Keratinocyte (primary cell): Measurements from ENCODE around the gene SERPINE1. TPM values are rescaled to one million over a fixed set of nuclear protein-coding genes. Genes with fewer than 3 reads are reported as not detected.
A peak's percentile ranks its signal among the peaks of the same experiment; 100 is the strongest.

Source experiments
- DNase-seq: peaks from one replicate; pipeline ENCODE4 v3.0.0-alpha.2; 2011; ENCODE audit warnings: low read depth, missing footprints, low spot score
- FAIRE-seq: peaks from 2 replicates; lab custom pipeline; 2011; peaks lifted over from hg19 to GRCh38; lab: Jason Lieb, UNC
- H2AFZ ChIP-seq: 2 replicates; pipeline ENCODE4 v1.6.0; 2012; ENCODE audit warnings: low read length, control low read depth, inconsistent platforms; ENCODE audit not compliant: control insufficient read depth
- H3K27ac ChIP-seq: 2 replicates; pipeline ENCODE4 v1.5.1; 2011; ENCODE audit warnings: low read length; ENCODE audit not compliant: control insufficient read depth, insufficient read depth
- H3K27me3 ChIP-seq: 3 replicates; pipeline ENCODE4 v1.6.0; 2011; ENCODE audit warnings: low read length; ENCODE audit not compliant: control insufficient read depth, insufficient read depth; ENCODE audit errors: extremely low read depth
- H3K36me3 ChIP-seq, 2 experiments: 2 replicates in 1 of 2; 3 replicates in 1 of 2; pipeline ENCODE4 v1.5.1; 2011; ENCODE audit warnings: low read length in 2 of 2, mild to moderate bottlenecking in 1 of 2; ENCODE audit not compliant: control insufficient read depth in 2 of 2, insufficient read depth in 2 of 2; ENCODE audit errors: extremely low read depth in 1 of 2
- H3K4me1 ChIP-seq: 3 replicates; pipeline ENCODE4 v1.5.1; 2011; ENCODE audit warnings: low read length; ENCODE audit not compliant: control insufficient read depth, insufficient read depth; ENCODE audit errors: extremely low read depth
- H3K4me2 ChIP-seq: 3 replicates; pipeline ENCODE4 v1.6.0; 2011; ENCODE audit warnings: low read depth, low read length; ENCODE audit not compliant: control insufficient read depth, insufficient read depth; ENCODE audit errors: extremely low read depth
- H3K4me3 ChIP-seq, 3 experiments: fragments of 200-600 bp in 1 of 3; sonication (generic) in 1 of 3; 2 replicates in 2 of 3; 3 replicates in 1 of 3; pipeline ENCODE4 v1.5.1; 2011 to 2016; ENCODE audit warnings: low read length in 3 of 3, mild to moderate bottlenecking in 3 of 3, control low read depth in 2 of 3, inconsistent platforms in 1 of 3, low read depth in 1 of 3, mixed read lengths in 1 of 3, mixed run types in 1 of 3, moderate library complexity in 1 of 3; ENCODE audit not compliant: control insufficient read depth in 2 of 3, insufficient read depth in 2 of 3; ENCODE audit errors: extremely low read depth in 1 of 3
- H3K79me2 ChIP-seq: 2 replicates; pipeline ENCODE4 v1.6.0; 2012; ENCODE audit warnings: low read length; ENCODE audit not compliant: control insufficient read depth, insufficient read depth
- H3K9ac ChIP-seq: 3 replicates; pipeline ENCODE4 v1.6.0; 2011; ENCODE audit warnings: low read length; ENCODE audit not compliant: control insufficient read depth, insufficient read depth; ENCODE audit errors: extremely low read depth
- H3K9me1 ChIP-seq: 3 replicates; pipeline ENCODE4 v1.6.0; 2011; ENCODE audit warnings: low read length; ENCODE audit not compliant: control insufficient read depth, insufficient read depth; ENCODE audit errors: extremely low read depth
- H3K9me3 ChIP-seq: 2 replicates; pipeline ENCODE4 v1.5.1; 2012; ENCODE audit warnings: low read depth, low read length; ENCODE audit not compliant: control insufficient read depth
- H4K20me1 ChIP-seq: 3 replicates; pipeline ENCODE4 v1.6.0; 2011; ENCODE audit warnings: low read length; ENCODE audit not compliant: control insufficient read depth, insufficient read depth; ENCODE audit errors: extremely low read depth
- CTCF ChIP-seq, 3 experiments: IDR thresholded peaks in 1 of 3; conservative IDR thresholded peaks in 1 of 3; optimal IDR thresholded peaks in 1 of 3; 2 replicates in 2 of 3; 3 replicates in 1 of 3; pipeline versions ENCODE3 to v1.5.1; 2011; ENCODE audit warnings: low read length in 3 of 3, mild to moderate bottlenecking in 3 of 3, moderate library complexity in 2 of 3, control low read depth in 1 of 3, inconsistent platforms in 1 of 3; ENCODE audit not compliant: insufficient read depth in 2 of 3; ENCODE audit errors: extremely low read depth in 1 of 3
- EZH2 ChIP-seq: IDR thresholded peaks from one replicate; pipeline ENCODE4 v1.6.1; 2012; ENCODE audit warnings: inconsistent platforms, mild to moderate bottlenecking, low read length, moderate library complexity
- dilution Hi-C: fragments of 300-500 bp; cut with MboI; formaldehyde crosslinking; loops from one replicate; pipeline ENCODE4 v1.7.0; 2020; ENCODE audit warnings: low sequenced_read_pairs; ENCODE audit not compliant: extremely low pct_ligation_motif_present
- polyA plus RNA-seq, 5 experiments: library from polyadenylated mRNA; depleted of rRNA in 3 of 5; stranded (reverse) in 3 of 5; stranded (forward) in 1 of 5; unstranded in 1 of 5; fragments of >200 nt; gene quantifications; 1 replicate in 1 of 5; 2 replicates in 3 of 5; 3 replicates in 1 of 5; pipeline versions ENCODE4 v1.2.1 to v1.2.3, GENCODE V29; 2011 to 2012; ENCODE audit warnings: missing spikeins in 2 of 5, low read depth in 1 of 5, low replicate concordance in 1 of 5

The SERPINE1 gene
- polyA plus RNA-seq, 1 donor (not counting 4 experiments of a cell fraction or from before 2014, with no cell fraction given) = 522 TPM

- dilution Hi-C loops = no loop called here
- no peak within 1 kb of the TSS for H3K27ac ChIP-seq
- DNase-seq (no peak), FAIRE-seq (no peak)
- peaks cover 5 to 15% of the 10 kb centered on the region in 2 experiments for H3K36me3 ChIP-seq
- H3K4me2 ChIP-seq = peak within 1 kb of the TSS; percentile 91
- H3K4me3 ChIP-seq = peak within 1 kb of the TSS; percentile 34 to 64 (median 62)
- TF ChIP-seq CTCF (optimal IDR thresholded peaks at IDR 0.05 in 1 of 3, IDR thresholded peaks at IDR 0.05 in 1 of 3, conservative IDR thresholded peaks at IDR 0.05 in 1 of 3; ENCODE audit: extremely low read depth in 1 of 3, insufficient read depth in 2 of 3, low read length in 3 of 3) (no peak), EZH2 (no peak)
- peak within 1 kb of the TSS; percentile 37 for H2AFZ ChIP-seq
- peaks cover 3% of the 10 kb centered on the region for H4K20me1 ChIP-seq
- no peak within 1 kb of the TSS for H3K9ac ChIP-seq
- H3K27me3 ChIP-seq = peaks cover 55% of the 10 kb centered on the region
- no peaks in the 10 kb centered on the region for H3K9me3 ChIP-seq
- peaks cover 34% of the 10 kb centered on the region for H3K4me1 ChIP-seq
- no peaks in the 10 kb centered on the region for H3K9me1 ChIP-seq
- no peaks in the 10 kb centered on the region for H3K79me2 ChIP-seq
These were observed 38.4 kb downstream of the SERPINE1 start, which contains the start of gene VGF for GRCh38 chr7:101165075-101165957. VGF (minus strand) TSS chr7:101165569; CDS start chr7:101164843, 726 bp downstream.

DNA sequence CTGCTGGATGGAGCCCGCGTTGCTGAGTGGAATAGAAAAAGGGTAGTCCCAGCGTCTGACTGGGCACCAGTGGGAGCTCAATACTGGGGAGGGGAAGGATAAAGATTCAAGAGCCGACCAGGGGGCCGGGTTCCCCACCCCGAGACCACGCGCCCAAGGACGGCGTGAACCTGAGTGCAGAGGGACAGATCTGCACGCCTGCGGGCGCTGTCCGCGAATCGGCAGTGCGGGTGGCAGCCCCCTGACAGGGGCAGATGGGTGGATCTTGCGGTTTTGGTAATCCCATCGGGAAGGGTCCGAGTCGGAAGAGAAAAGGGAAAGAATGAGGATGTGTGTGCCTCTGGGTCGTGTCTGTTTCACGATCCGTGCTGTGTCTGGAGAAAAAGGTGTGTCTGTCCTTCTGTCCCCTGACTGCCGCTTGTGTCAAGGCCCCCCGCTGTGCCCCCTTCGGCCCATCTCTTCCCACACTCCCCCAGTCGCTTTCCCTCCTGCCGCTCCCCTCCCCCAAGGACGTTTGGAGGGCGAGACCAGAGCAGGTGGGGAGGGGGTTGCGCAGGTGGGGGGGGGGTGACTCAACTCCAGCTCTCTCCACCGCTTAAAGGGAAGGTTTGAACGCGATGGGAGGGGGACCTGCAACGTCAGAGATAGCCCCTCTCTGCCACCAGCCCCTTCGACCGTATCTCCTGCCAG, 39.2 kb downstream of the SERPINE1 start:
- Histone ChIP-seq H3K9me3 (no peaks in the 10 kb centered on the region), H3K79me2 (no peaks in the 10 kb centered on the region), H3K4me1 (peaks cover 34% of the 10 kb centered on the region), H3K27me3 (peaks cover 63% of the 10 kb centered on the region), H3K27ac (no peak overlapping the region), H3K9me1 (no peaks in the 10 kb centered on the region), H3K4me2 (peak overlapping the region; percentile 91), H4K20me1 (peaks cover 3% of the 10 kb centered on the region), H3K36me3 (peaks cover 1 to 13% of the 10 kb centered on the region in 2 experiments), H2AFZ (peak overlapping the region; percentile 37), H3K9ac (no peak overlapping the region), H3K4me3 (peak overlapping the region; percentile 21 to 64 (median 62))
- dilution Hi-C loops = no loop called here
- FAIRE-seq (no peak), DNase-seq (no peak)
- peak; percentile 68 for TF ChIP-seq EZH2
- TF ChIP-seq CTCF (optimal IDR thresholded peaks at IDR 0.05 in 1 of 3, IDR thresholded peaks at IDR 0.05 in 1 of 3, conservative IDR thresholded peaks at IDR 0.05 in 1 of 3; ENCODE audit: extremely low read depth in 1 of 3, insufficient read depth in 2 of 3, low read length in 3 of 3) = no peak
